GM12874 (cell line): ENCODE measurements around the gene UMAD1.

Experiments used
- CTCF ChIP-seq: IDR thresholded peaks from 2 replicates; pipeline ENCODE4 v1.5.1; 2011; ENCODE audit warnings: low read depth, mild to moderate bottlenecking, control low read depth, low read length, moderate library complexity; ENCODE audit not compliant: insufficient read depth

UMAD1 gene

GRCh38 chr7:7793249-7793648, 152.7 kb downstream of the UMAD1 start:
- no peak for TF ChIP-seq CTCF

GRCh38 chr7:7793921-7794320, 153.4 kb downstream of the UMAD1 start:
- TF ChIP-seq CTCF, result no peak

- no peak for TF ChIP-seq CTCF
Observed at GRCh38 chr7:7795203-7795602, 154.7 kb downstream of the UMAD1 start.

- no peak for TF ChIP-seq CTCF
Observed at GRCh38 chr7:7795630-7796121, 155.1 kb downstream of the UMAD1 start.

- TF ChIP-seq CTCF, result no peak
Observed at GRCh38 chr7:7798510-7798909, 158.0 kb downstream of the UMAD1 start.

GRCh38 chr7:7799138-7799537, 158.6 kb downstream of the UMAD1 start:
- no peak for TF ChIP-seq CTCF

GRCh38 chr7:7802531-7802930, 162.0 kb downstream of the UMAD1 start:
- TF ChIP-seq CTCF, result no peak
